ENCODE results near the gene KCTD7.

DNA sequence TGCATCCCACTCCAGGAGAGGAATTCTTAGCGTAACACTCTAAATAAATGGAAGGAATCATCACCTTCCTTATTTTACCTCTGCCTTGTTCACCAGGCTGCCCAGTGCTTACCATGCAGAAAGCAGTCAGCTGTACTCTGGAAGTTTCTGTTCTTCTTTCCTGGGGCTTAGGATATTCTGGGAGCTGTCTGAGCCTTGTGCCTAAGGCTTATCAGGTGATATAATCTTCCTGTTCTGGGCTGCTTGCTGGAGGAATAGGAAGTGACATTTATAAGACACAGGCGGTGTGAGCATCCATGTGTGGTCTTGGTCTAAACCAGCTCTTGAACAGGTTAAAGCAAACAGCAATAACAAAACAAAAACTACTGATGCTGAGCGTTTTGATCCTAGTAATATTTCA is 13.5 kb downstream of the KCTD7 start:
- TF ChIP-seq CTCF (IDR thresholded peaks at IDR 0.05) (no peak), POLR2A (IDR thresholded peaks at IDR 0.05) (no peak)

All from breast epithelium (tissue), 3 donors.